NCI-H146 treated with DMSO at 0.1 percent for 48 hours (cell line): ENCODE results near the gene SLC45A2.
"Not testable (repeated sequence)": the region's sequence is repeated elsewhere in the genome, so short reads cannot be mapped to it uniquely, and the experiment has no call there.

Experiments used
- DNase-seq: peaks from one replicate; lab custom pipeline; 2025; ENCODE audit not compliant: unreplicated experiment; lab: John Stamatoyannopoulos, UW

The SLC45A2 gene

DNA sequence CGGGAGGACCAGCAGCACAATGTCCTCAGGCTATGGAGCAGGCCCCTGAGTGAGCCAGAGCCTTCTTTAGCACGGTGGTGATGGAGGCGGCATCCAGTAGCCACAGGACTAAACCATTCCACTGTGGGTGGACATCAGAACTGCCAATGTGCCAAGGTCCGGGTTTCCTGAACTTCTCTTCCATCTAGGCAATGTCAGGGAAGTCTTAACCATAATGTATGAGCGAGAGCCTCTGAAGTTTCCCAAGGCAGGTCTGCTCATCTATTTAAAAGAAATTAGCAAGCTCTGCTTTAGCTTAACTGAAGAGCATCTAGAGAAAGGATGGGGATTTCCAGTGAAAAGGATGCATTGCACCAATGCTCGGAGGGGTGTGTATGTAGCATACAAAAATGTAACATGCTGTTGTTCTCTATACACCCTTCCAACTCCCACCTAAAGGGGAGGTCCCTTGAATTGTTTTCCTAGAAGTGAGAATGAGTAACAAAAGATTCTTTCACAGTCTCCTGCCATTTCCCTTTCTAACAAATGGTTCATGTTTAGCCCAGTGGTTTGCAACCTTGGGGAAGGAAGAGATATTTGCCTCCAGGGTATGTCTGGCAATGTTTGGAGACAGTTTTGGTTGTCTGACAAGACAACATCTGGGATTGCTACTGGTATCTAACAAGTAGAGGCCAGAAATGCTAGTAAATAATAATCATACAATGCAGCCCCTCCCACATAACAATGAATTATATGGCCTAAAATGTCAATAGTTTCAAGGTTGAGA, 54.4 kb downstream of the SLC45A2 start:
- DNase-seq, result no peak

DNA sequence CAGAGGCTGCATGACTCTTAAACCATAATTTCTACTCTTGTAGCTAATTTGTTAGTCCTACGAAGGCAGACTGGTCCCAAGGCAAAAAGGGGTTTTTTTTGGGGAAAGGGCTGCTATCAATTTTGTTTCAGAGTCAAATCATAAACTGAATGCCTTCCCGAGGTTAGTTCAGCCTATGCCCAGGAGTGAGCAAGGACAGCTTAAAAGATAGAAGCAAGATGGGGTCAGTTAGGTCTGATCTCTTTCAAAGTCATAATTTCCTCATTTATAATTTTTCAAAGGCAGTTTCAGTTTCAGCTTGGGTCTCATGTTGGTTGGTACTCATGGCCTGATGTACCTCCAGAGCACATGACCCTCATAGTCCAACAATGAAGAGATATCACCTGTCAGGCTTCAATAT, 56.2 kb downstream of the SLC45A2 start:
- DNase-seq, result no peak

DNA sequence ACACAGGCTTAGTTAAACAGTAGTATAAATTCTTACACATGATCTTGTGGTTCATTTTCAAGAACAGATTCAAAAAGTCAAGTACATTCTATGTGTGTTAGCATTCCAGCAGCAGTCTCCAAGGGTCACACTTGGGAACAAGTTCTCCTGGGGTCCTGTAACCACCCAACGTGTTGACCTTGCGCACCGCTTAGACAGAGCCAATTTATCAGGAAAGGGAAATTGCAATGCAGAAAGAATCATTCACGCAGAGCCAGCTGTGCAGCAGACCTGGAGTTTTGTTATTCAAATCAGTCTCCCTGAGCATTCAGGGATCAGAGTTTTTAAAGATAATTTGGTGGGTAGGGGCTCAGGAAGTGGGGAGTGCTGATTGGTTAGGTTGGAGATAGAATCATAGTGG, 56.8 kb downstream of the SLC45A2 start:
- no peak for DNase-seq

DNA sequence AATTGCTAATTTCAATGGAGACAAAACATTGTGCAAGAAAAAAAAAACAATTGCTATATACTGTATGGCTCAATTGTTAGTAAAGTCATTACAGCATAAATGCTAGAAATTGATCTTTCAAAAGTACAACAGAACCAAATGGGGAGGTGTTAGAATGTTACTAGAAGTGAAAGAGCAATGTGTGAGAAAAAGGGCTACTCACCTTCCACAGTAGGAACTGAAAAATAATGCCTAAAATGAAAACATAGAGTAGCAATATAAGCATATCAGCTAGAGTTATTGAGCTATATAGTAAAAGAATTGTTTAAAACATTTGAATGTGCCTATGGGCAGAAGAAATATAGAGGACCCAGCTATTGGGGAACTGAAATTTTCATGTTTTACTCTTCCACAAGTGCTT, 59.2 kb downstream of the SLC45A2 start:
- no peak for DNase-seq

DNA sequence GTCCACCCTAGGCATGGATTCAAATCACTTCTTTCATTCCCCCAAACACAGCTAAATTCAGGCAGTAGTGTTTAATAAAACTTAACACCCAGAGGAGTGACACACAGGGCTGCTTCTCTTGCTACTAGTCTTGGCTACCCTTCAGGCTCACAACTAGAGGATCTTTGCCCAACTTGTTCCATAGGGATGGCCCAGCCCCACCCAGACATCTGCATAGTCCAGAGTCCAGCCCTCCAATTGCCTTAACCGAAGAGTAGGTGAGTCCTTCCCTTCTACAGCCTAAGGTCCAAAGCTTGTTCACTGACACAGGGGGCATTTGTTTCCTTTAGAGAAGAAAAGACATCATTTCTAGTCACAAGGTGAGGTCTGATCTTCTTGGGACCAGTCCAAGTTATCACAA, 63.5 kb downstream of the SLC45A2 start:
- DNase-seq, result no peak

DNA sequence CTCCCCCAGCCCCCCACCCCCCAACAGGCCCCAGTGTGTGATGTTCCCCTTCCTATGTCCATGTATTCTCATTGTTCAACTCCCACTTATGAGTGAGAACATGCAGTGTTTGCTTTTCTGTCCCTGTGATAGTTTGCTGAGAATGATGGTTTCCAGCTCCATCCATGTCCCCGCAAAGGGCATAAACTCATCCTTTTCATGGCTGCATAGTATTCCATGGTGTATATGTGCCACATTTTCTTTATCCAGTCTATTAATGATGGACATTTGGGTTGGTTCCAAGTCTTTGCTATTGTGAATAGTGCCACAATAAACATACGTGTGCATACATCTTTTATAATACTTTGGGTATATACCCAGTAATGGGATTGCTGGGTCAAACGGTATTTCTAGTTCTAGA, 69.6 kb downstream of the SLC45A2 start:
- not testable (repeated sequence) for DNase-seq

DNA sequence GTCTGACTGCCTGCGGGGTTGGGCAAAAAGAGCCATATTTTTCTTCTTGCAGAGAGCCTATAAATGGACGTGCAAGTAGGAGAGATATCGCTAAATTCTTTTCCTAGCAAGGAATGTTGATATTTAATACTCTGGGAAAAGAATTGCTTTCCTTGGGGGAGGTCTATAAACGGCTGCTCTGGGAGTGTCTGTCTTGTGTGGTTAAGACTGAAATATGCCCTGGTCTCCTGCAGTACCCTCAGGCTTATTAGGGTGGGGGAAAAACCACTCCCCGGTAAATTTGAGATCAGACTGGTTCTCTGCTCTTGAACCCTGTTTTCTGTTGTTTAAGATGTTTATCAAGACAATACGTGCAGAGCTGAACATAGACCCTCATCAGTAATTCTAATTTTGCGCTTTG, 78.2 kb downstream of the SLC45A2 start:
- DNase-seq, result not testable (repeated sequence)

DNA sequence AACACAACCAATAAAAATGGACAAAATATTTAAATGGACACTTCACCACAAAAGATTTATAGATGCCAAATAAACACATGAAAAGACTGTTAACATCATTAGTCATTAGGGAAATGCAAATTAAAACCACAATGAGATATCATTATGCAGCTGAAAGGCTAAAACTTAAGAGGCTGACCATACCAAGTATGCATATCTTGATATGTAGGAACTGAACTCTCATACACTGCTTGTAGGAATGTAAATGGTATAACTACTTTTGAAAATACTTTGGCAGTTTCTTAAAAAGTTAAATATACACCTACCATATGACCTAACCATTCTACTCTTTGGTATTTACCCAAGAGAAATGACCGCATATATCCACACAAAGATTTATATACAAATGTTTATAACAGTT, 79.1 kb downstream of the SLC45A2 start:
- DNase-seq, result no peak

DNA sequence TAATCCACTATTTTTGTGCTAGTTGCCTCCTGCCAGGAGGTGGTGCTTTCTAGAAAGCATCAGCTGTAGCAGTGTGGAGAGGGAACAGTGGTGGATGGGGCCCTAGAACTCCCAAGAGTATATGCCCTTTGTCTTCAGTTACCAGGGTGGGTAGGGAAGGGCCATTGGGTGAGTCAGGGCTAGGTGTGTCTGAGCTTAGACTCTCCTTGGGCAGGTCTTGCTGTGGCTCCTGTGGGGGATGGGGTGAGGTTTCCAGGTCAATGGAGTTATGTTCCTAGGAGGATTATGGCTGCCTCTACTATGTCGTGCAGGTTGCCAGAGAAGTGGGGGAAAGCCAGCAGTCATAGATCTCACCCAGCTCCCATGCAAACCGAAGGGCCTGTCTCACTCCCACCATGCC, 81.4 kb downstream of the SLC45A2 start:
- no peak for DNase-seq

DNA sequence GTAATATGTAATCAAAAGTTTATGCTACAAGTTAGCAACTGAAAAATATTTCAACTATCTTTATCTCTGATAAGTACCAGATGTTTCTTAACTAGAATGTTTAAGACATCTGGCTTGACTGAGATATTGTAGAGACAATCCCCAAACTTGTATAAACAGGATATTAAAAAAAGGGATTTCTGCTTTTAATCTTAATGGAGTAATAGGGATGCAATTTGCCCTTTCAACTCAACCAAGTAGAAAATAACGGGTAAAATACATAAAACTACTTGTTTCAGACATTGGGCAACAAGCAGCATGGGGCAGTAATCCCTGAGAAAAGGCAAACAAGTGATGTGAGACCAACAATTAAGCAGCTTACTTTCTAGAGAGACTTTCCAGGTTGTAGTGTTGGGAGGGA, 83.3 kb downstream of the SLC45A2 start:
- no peak for DNase-seq
